Right lobe of liver (tissue), 4 donors: ENCODE data around the gene HGFAC.

Source experiments
- POLR2A ChIP-seq: fragments of 450-650 bp; IDR thresholded peaks from one replicate; pipeline ENCODE4 v1.6.1; 2017; ENCODE audit warnings: antibody characterized with exemption, mild to moderate bottlenecking
- TF ChIP-seq, protein P1 (sequence below), 4 donors: fragments of 200-600 bp in 3 of 4; fragments of 450-650 bp in 1 of 4; IDR thresholded peaks; one replicate each; pipeline versions ENCODE4 v1.5.1 to v1.8.0; 2016 to 2022; ENCODE audit warnings: antibody characterized with exemption in 4 of 4, mild to moderate bottlenecking in 2 of 4
- donor health status: DM: no; HTN: no; CAD: no.
- donor health status: DM: no; HTN: no; CAD: no.
- donor health status: DM: no; HTN: yes; CAD: no.

DNA sequence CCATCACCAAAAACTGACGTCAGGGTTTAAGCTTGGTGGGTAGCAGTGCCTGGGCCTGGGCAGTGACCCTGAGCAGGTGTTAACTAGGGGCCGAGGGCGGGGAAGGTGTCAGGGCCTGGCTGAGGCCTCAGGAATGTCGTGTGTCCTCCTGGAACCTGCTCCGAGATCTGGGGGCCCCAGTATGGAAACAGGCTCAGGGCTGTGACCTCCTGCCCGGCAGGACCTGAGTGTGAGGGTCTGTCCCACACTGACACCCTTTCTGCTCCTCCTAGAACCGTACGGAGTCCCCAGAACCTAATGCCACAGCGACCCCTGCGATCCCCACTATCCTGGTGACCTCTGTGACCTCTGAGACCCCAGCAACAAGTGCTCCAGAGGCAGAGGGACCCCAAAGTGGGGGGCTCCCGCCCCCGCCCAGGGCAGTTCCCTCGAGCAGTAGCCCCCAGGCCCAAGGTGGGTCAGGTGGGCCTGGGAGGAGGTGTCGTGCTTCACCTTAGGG lies 741 bp downstream of the HGFAC start:
- no peak for TF ChIP-seq POLR2A
- TF ChIP-seq, protein P1, sequence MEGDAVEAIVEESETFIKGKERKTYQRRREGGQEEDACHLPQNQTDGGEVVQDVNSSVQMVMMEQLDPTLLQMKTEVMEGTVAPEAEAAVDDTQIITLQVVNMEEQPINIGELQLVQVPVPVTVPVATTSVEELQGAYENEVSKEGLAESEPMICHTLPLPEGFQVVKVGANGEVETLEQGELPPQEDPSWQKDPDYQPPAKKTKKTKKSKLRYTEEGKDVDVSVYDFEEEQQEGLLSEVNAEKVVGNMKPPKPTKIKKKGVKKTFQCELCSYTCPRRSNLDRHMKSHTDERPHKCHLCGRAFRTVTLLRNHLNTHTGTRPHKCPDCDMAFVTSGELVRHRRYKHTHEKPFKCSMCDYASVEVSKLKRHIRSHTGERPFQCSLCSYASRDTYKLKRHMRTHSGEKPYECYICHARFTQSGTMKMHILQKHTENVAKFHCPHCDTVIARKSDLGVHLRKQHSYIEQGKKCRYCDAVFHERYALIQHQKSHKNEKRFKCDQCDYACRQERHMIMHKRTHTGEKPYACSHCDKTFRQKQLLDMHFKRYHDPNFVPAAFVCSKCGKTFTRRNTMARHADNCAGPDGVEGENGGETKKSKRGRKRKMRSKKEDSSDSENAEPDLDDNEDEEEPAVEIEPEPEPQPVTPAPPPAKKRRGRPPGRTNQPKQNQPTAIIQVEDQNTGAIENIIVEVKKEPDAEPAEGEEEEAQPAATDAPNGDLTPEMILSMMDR (IDR thresholded peaks at IDR 0.05) = no peak
